ENCODE data around the gene WWC1. TPM values are rescaled to one million over a fixed set of nuclear protein-coding genes. Genes with fewer than 3 reads are reported as not detected.

Gene WWC1
- total and polyA plus RNA-seq, 2 experiments from 2014 or later, result 6.0 to 9.7 TPM

DNA sequence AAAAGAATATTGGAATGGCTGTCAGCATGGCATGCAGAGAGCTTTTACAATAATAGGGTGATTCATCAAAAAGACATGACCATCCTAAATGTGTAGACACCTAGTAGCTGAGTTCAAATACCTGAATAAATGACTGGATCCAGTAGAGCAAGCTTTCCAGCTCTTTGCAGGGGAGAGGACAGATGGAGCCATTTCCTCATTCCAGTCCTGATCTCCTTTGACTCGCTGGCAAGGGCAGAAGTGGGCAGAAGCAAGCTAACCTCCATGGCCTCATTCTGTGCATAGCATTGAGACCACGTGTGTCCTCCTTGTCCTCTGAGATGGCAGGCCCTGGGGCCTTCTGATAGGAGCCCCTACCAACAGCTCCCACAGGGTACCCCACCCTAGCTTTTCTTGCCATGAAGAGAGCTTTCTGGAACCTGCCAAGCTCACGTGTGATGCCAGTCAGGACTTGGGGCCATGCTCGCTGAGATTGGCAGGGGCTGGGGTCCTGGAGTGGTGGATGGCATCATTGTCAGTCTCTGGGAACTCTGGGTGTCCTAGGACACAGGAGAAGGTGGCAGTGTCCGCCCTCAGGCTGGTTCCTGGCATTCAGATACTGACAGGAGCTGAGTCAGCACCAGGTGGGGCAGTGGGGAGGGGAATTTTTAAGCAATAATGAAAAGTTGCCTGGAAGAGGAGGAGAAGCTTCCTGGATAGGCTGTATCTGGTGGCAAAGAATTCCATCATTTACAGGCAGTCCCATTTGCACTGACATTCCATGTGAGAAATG, 33.6 kb downstream of the WWC1 start:
- Histone ChIP-seq H3K4me3 (no peak overlapping the region), H3K4me1 (ENCODE audit: low read depth) (peaks cover 18% of the 10 kb centered on the region), H3K36me3 (no peaks in the 10 kb centered on the region), H3K9me3 (ENCODE audit: low read depth) (no peaks in the 10 kb centered on the region), H3K27me3 (no peaks in the 10 kb centered on the region), H3K27ac (no peak overlapping the region)
- TF ChIP-seq, protein P1, sequence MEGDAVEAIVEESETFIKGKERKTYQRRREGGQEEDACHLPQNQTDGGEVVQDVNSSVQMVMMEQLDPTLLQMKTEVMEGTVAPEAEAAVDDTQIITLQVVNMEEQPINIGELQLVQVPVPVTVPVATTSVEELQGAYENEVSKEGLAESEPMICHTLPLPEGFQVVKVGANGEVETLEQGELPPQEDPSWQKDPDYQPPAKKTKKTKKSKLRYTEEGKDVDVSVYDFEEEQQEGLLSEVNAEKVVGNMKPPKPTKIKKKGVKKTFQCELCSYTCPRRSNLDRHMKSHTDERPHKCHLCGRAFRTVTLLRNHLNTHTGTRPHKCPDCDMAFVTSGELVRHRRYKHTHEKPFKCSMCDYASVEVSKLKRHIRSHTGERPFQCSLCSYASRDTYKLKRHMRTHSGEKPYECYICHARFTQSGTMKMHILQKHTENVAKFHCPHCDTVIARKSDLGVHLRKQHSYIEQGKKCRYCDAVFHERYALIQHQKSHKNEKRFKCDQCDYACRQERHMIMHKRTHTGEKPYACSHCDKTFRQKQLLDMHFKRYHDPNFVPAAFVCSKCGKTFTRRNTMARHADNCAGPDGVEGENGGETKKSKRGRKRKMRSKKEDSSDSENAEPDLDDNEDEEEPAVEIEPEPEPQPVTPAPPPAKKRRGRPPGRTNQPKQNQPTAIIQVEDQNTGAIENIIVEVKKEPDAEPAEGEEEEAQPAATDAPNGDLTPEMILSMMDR (IDR thresholded peaks at IDR 0.05; ENCODE audit: low read depth, low read length), result no peak
- DNase-seq (ENCODE audit: low read depth in 1 of 2, low spot score in 1 of 2), result no peak

DNA sequence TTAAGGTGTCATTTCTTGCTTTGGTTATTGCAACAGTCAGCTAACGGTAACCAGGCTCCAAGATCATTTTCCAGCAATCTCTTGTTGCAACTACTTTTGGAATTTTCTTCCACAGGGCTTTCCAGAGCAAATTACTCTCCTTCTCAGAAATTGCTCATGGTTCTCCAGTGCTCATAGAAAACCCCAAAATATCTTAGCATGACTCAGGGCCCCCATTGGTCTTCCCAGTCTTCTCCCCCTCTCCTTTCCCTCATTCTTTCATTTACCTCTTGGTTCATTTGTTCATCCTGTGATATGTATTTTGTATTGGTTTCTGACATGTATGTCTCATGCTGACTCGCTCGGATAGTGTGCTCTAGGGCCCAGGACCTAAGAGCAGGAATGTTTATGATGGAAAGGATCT, 35.6 kb downstream of the WWC1 start:
- no peaks in the 10 kb centered on the region for H3K9me3 ChIP-seq (ENCODE audit: low read depth)
- H3K36me3 ChIP-seq, result no peaks in the 10 kb centered on the region
- no peak overlapping the region for H3K27ac ChIP-seq
- no peaks in the 10 kb centered on the region for H3K27me3 ChIP-seq
- H3K4me3 ChIP-seq, result no peak overlapping the region
- TF ChIP-seq, protein P1 (IDR thresholded peaks at IDR 0.05; ENCODE audit: low read depth, low read length), result no peak
- peaks cover 12% of the 10 kb centered on the region for H3K4me1 ChIP-seq (ENCODE audit: low read depth)
- DNase-seq (ENCODE audit: low read depth in 1 of 2, low spot score in 1 of 2), result peak in 1 of 2 donors; percentile 15

DNA sequence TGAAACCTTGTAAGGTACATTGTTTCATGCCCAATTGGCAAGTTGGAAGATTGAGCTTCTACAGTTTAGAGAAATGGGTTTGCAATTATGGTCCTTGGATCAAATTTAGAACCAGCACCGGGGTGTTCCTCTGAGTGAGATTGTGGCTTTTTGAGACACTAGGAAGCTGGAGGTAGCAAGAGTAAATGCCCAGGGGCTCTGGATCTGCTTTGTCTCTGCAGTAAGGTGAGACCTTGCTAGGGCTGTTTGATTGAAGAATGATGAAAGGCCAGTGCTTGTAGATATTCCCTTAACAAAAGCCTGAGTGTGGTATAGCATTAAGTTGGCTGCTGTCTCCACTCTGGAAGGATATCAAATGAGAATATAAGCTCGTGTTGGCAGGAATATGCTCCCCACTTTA, 36.0 kb downstream of the WWC1 start:
- no peak for DNase-seq (ENCODE audit: low read depth in 1 of 2, low spot score in 1 of 2)
- peaks cover 12% of the 10 kb centered on the region for H3K4me1 ChIP-seq (ENCODE audit: low read depth)
- no peaks in the 10 kb centered on the region for H3K27me3 ChIP-seq
- no peak overlapping the region for H3K4me3 ChIP-seq
- H3K27ac ChIP-seq, result no peak overlapping the region
- TF ChIP-seq, protein P1 (IDR thresholded peaks at IDR 0.05; ENCODE audit: low read depth, low read length), result no peak
- no peaks in the 10 kb centered on the region for H3K36me3 ChIP-seq
- H3K9me3 ChIP-seq (ENCODE audit: low read depth), result no peaks in the 10 kb centered on the region

DNA sequence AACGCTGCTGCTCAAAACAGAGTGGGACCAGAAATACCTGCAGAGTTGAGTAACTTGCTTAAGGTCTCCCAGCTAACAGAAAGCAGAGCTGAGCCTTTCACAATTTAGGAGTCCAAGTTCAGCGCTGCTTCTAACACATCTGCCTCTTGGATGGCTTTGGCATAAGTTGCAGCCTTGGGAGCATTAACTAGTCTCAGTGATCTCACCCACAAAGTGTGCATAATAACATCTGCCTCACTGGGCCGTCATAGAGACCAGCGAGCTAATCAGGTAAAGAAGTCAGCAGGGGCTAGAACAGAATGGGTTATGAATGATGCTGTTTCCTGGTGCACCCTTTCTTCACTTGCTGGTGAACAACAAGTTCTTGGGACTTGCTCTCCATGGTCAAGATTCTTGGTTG, 36.5 kb downstream of the WWC1 start:
- TF ChIP-seq, protein P1 (IDR thresholded peaks at IDR 0.05; ENCODE audit: low read depth, low read length), result no peak
- Histone ChIP-seq H3K27ac (no peak overlapping the region), H3K36me3 (no peaks in the 10 kb centered on the region), H3K4me3 (no peak overlapping the region), H3K4me1 (ENCODE audit: low read depth) (peaks cover 12% of the 10 kb centered on the region), H3K9me3 (ENCODE audit: low read depth) (no peaks in the 10 kb centered on the region), H3K27me3 (no peaks in the 10 kb centered on the region)
- no peak for DNase-seq (ENCODE audit: low read depth in 1 of 2, low spot score in 1 of 2)

DNA sequence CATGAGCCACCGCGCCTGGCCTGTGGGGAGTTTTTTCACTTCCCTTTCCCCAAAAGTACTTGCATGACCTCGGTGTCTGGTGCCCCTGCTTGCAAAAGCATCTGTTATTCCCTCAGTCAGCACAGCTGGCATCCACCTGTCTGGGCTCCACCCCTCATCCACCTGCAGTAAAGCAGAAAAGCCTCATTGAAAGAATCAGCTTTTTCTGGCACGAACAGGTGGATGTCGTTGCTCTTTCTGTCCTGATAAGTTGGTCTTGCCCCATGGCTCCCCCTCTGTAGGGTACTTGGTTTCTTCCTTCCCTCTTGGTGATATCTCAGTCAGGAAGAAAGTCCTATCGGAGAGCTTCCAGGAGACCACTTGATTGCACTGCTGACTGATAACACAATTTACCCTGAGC, 37.4 kb downstream of the WWC1 start:
- Histone ChIP-seq H3K36me3 (no peaks in the 10 kb centered on the region), H3K4me1 (ENCODE audit: low read depth) (peaks cover 12% of the 10 kb centered on the region), H3K27me3 (no peaks in the 10 kb centered on the region), H3K27ac (peak overlapping the region; percentile 73), H3K4me3 (no peak overlapping the region), H3K9me3 (ENCODE audit: low read depth) (no peaks in the 10 kb centered on the region)
- TF ChIP-seq, protein P1 (IDR thresholded peaks at IDR 0.05; ENCODE audit: low read depth, low read length), result no peak
- DNase-seq (ENCODE audit: low read depth in 1 of 2, low spot score in 1 of 2), result peak in 1 of 2 donors; percentile 72
